Stimulated activated CD4-positive, alpha-beta T cell treated with anti-CD3 and anti-CD28 coated beads, Interleukin-4, amount 100 ng/mL, for 24 hours (primary cell): ENCODE data around the gene HHAT.

ENCODE experiments used
- DNase-seq: peaks from one replicate; pipeline ENCODE4 v3.0.0-alpha.2; 2020

The HHAT gene

DNA sequence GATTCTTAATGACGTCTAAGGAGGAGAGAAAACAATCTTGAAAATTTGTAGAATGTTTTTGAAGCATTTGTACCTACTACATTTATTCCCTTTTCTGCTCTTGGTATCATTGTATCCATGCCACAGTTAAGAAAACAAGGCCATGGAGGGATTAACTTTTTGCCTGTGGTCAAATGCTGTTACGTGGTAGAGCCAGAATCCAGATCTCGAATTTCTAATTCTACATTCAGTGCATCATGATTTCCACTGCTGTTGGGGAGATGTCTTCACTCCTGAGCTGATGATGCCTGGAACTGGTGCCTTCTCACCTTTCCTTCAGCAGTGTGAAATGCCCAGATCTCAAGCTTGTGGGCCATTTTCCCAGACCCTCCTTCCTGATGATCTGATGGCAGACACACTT, 175.6 kb downstream of the HHAT start:
- DNase-seq: no peak

DNA sequence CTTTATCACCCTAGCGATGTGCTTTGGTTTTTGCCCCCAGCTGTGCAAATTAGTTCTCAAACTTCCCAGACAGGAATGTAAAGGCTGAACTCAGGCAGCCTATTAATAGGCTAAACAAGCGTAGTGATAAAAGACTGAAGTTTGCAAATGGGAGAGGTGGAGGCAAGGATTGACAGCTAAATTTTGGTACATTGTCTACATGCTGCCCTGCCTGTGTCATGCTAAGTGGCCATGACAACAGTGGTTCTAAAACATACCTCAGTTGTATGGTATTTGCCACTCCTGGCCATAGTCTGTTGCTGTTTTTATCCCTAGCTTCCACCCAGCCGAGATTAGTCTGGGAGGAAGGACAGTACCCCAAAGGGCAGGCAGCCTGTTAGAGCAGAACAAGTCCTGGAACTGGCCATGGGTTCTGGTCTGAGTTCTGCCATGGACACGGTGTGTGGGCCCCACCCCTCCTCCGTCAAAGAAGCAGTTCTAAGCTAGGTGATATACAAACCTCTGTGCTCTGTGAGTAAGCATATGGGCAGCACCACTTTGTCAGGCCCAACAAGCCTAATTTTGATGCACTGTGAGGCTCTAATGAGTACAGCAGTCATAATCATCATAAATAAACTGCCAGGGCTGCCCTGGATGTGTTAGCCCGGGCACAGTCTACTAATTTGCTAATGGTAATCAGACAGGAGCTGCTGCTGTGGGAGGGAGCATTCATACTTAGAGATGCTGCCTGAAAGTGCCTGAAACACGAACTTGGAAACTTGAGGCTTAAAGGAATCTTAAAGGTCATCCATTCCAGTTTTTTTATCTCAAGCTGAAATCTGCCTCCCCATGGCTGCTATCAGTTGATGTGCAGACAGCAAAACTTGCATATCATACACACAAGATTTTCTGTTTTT, 177.1 kb downstream of the HHAT start:
- DNase-seq: no peak

DNA sequence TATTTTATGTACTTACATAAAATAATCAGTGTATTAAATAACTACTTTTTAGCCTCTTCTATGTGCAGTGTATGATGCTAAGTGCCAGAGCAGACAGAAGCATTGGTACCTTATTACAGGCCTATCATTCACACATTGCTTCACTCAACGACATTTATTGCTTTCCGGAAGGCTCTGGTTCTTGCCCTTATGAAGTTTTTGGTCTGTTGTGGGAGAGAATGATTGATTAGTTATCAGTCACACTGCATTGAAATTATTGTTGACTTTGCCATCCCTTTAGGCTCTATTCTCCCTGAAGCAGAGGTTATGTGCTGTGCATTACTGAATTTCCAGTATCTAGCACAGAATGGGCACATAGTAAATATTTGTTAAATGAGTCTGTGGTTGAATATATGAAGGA, 178.0 kb downstream of the HHAT start:
- no peak for DNase-seq

DNA sequence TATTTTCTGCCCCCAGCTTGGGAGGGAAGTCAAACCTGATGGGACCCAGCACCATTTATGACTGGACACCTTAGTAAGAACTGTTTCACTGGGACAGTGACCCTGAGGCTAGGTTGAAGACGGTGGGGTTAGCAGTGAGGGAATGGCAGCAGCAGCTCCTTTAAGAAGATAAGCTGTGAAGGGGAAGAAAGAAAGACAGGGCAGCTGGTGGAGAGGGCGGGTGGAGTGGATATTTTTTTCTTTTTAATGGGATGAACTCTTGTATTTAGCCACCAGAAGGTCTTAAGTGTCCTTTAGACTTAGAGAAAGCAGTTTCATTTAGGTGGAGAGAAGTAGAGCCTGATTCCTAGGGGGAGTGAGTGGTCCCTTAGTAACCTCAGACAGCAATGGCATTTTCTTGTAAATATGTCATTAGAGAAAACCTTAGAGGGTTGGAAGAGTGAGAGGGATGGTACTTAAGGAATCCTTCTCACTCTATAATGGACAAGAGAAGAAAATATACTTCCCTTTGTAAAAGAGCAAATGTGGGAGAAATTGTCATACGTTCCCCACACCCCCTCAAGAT, 187.5 kb downstream of the HHAT start:
- DNase-seq: no peak

DNA sequence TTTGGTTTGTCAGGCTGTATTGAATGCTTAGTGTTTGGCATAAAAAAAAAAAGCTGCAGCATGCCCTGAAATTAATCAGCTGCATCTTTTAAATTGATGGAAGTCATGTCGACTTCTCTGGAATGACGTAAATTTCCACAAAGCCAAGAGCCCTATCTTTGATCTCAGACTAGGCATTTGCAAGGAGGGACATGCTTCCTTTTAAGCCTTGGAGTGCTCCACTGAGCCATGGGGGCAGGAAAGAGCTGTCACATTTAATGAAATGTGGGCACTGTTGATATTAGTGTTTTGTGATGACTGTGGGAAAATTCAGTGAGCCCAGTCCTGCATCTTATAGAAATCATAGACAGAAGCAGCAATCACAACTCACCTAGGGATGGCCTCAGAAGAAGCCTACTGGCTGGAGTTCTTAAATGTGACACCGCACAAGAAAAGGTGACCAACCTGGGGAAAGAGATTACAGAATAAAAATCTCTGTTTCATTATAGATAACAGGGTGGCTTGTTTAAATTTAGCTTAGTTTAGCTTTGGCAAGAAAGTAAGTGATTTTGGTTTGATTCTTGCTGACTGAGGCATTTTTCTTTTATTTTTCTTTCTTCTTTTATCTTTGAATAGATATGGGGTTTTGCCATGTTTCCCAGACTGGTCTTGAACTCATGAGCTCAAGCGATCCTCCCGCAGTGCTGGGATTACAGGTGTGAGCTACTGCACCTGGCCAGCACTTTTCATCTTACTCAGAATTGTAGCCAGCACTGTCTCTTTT, 188.2 kb downstream of the HHAT start:
- no peak for DNase-seq

GRCh38 chr1:210523830-210524229, 195.1 kb downstream of the HHAT start:
- no peak for DNase-seq

DNA sequence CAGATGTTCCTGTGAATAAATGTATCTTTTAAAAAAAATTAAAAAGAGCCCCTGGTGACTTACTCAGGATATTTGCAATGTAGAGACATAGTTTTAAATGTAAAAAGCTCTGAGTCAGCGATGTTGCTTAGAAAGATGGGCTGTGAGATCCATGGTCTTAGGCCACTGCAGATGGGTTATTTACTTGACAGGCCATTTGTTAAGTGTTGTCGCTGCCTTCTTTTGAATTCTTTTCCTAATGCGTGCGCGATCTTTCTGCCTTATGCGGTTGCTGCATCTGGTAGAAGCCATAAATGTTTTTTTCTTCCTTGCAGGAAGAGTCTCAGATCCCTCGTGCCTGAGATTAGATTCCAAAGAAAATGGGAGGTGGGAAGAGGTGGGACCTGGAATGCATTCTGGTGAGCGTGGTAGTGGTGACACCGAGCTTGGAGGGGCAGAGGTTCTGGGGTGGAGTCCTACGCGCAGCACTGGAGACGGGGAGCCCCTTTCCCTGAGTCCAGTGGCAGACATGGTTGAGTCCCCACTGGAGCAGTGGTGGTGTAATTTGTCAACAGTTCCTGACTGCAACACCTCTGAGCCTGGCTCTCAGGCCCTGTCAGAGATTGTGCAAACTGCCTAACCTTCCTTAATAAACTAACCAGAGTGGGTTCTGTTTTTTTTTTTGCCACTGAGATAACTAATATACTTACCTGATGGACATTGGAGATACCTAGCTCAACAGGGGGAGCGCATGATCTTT, 197.2 kb downstream of the HHAT start:
- no peak for DNase-seq

DNA sequence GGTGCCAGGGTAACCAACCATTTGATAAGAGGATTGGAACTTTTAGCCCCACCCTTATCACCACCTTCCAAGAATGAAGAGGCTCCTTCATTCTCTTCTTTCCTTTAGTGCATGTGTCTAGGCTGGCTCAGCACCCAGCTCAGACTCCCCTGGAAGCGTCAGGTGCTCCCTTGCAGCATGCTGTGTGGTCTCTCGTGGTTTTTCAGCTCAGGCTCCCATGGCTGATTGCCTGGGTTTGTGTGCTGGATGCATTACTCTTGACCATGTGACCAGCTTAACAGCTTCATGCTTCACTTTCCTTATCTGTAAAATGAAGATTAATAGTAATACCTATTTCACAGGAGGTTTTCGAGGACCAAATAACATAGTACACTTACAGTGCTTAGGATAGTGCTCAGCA, 198.4 kb downstream of the HHAT start:
- no peak for DNase-seq

DNA sequence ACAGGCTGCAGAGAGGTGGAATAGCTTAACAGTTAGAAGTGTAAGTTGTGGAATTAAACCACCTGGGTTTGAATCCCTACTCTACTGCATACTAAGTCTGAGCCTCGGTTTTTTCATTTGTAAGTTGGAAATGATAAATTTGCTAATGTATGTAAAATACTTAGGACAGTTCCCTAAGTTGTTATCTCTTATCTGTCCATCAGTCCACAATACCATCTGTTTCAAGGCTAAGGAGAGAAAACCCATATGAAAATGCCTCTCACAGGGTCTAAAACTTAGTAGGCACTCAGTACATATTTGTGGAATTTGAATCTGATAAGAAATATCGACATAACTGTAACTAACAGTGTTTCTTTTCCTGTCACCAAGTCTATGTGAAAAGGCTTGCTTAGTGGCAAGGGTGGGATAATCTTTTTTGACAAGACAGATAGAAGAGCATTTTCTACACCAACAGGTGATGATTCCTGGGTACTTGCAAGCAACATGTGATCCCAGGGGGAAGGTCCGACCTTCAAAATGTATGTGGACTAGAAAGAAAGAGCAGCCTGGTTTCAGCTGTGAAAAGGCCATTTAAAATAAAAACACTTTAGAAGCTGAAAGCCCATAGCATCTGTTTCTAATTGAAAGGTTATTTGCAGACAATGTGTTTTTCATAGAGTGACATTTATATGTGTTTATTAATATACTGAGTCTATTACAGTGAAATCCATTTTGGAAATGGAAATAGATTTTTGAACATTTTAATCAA, 202.9 kb downstream of the HHAT start:
- DNase-seq: no peak

- no peak for DNase-seq
Observed at GRCh38 chr1:210532223-210532598, 203.5 kb downstream of the HHAT start.

- DNase-seq: no peak
Observed at GRCh38 chr1:210535761-210536160, 207.1 kb downstream of the HHAT start.

DNA sequence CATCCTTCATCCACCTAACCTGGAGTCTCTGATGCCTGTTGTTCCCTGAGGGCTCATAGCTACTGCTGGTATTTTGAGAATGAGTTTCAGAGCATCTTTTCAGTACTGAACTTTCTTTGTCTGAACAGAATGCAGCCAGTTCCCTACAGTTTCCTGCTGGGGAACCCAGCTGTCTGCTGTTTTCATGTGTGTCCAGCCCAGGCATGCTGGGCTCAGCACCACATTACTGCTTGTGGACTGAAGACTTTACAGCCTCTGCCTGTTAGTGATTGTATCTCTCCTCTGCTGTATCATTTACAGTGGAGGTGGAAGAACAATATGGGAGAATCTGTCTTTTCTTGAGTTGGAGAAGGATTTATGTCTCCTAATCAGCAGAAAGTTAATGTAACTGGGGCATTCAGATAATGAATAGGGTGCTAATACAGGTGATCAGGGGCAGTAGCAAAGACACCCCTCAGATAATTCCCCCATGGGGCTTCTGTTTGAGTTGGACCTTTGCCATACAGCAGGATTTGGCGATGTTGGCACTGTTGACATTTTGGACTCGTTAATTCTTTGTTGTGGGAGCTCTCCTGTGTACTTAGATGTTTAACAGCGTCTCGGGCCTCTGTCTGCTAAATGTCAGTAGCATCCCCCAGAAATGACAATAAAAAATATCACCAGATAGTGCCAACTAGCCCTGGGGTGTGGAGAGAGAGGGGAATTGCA, 207.7 kb downstream of the HHAT start:
- DNase-seq: no peak

- DNase-seq: no peak
Observed at GRCh38 chr1:210540288-210540687, 211.6 kb downstream of the HHAT start.

DNA sequence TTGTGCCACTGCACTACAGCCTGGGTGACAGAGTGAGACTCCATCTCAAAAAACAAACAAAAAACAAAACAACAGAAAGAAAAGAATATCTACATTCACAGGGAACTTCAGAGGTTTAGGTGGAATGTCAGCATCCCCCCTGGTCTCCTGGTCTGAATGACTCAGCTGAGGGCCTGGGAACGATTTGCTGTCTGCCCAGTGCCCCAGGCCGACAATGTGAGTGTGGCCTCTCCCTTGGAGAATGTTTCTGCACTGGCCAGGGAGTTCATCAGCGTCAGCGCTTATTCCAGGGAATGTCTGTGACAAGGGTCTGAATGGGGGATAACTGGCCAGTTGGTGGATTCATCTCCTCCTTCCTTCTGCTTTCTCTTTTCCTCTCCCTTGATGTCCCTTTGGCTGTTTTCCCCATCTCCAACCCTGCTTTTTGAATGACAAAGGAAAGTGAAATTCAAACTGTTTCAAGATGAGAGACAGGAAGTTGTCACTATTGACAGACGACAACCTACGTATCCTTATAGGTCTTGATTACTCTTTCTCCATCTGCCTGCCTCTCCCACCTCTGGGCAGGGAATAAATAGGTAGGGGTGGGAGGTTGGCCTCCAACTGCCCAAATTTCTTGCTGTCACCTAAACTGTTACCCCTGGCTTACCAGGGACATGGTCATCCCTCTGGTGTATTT, 213.1 kb downstream of the HHAT start:
- DNase-seq: no peak

DNA sequence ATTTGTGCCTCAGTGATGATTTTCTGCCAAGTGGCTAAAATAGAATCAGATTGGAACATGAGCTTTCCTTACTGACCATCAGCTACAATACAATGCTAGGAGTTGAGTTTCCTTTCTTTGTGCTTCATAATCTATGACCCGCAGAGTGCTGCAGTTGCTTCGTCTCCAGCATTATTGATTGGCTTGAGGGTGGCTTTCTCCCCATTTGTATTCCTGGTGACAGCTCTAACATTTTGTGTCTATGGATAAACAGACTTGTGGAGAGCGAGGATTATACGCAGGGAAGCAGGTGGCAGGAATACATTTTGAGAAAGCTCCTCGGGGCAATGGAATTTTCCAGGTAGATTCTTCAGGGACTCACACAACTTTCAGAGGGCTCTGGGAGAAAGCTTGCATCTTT, 223.2 kb downstream of the HHAT start:
- no peak for DNase-seq

DNA sequence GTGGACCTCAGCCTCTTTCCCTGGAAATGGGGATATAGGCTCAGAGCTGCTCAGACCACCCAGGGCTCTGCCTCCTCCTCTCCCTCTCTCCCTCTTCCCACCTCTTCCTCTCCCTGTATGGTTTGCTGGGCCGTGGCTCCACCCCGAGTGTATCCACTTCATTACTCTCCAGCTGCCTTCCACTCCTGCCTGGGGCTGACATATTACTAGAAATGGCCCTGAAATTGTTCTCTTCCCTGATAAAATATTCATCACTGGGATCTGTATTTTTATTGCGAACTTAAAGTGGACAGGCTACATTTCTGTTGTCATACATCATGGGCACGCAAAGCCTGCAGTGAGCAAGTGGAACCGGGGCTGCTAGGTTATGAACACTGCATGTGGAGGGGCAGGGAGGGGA, 225.0 kb downstream of the HHAT start:
- no peak for DNase-seq

DNA sequence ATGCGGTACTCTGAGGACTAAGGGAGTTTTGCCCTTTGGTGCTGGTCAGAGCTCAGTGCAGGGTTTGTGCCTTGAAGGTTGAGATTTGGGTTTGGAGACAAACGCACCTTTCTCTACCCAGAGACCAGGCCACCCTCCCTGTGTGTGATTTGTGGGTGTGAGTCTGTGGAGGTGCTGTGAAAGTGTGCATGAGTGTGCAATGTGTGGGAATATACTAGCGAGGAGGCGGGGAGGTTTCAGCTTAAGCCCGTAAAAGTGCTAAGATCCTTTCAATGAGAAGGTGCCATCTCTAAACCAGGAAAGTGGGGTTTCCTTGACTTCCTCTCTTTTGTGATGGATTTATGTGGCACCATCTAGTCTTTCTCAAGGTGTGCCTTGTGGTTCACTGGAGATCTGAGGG, 225.7 kb downstream of the HHAT start:
- no peak for DNase-seq

DNA sequence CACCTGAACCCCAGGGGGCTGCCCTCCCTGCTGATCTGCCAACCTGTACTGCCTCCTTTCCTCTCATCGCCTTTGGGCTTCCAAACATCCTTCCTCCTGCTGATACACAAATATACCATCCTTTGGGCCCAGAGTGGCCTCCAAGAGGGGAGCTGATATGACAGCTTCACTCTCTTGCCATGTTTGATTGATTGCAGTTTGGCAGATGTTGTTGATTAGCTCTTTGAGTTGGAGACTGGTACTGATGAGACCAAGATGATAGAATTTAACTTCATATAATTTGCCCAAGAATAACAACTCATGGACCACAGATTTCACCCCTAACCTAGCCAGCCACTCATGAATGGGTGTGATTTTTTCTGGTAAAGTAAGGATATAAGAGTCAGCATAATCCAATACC, 227.8 kb downstream of the HHAT start:
- DNase-seq: no peak

DNA sequence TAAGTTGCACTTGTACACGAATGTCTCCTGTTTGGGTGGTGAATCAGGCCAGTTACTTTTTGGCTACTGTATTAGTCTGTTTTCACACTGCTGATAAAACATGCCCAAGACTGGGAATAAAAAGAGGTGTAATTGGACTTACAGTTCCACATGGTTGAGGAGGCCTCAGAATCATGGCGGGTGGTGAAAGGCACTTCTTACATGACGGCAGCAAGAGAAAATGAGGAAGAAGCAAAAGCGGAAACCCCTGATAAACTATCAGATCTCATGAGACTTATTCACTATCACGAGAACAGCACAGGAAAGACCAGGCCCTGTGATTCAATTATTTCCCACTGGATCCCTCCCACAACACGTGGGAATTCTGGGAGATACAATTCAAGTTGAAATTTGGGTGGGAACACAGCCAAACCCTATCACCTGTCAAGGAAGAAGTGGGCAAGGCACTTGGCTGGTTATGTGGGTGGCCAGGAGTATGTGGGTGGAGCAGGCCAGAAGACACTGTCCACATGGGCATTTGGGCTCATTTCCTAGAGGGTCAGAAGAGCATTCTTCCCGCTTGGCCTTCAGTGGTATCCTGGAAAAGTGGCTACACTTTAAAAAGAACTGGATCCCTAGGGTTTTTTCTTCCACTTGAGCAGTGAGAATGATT, 228.8 kb downstream of the HHAT start:
- no peak for DNase-seq

- DNase-seq: no peak
Observed at GRCh38 chr1:210558302-210558701, 229.6 kb downstream of the HHAT start.

- DNase-seq: no peak
Observed at GRCh38 chr1:210565306-210565705, 236.6 kb downstream of the HHAT start.
